ENCODE measurements around the gene PRKN. TPM values are rescaled to one million over a fixed set of nuclear protein-coding genes. Genes with fewer than 3 reads are reported as not detected.

PRKN gene
- total RNA-seq, 2 donors from 2014 or later, result 3.3 to 4.8 TPM

DNA sequence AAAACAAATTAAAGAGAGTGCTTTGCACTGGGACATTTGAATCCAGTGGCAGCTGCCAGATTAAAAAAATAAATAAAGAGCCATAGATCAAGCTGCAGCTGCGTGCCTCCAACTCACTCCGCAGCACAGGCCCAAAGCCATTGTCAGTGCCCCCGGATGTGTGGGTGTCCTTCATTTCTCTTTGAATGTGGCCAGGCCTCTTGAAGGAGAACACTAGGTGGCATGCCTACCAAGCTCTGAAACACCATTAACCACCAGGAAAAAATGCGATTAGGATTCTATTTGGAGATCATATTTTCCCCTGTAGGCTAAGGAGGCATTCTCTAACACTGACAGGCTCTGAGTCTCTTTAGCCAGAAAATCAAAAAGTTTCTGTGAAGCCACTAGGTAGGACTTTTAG is 549.8 kb downstream of the PRKN start:
- Histone ChIP-seq H3K9ac (ENCODE audit: extremely low read depth, low read length, poor library complexity, severe bottlenecking) (no peak overlapping the region), H3K4me3 (ENCODE audit: low read length) (no peak overlapping the region), H3K27ac (ENCODE audit: low read depth, low read length) (no peak overlapping the region), H3K27me3 (ENCODE audit: control insufficient read depth, insufficient read depth, low read length, poor library complexity, severe bottlenecking) (peaks cover 15% of the 10 kb centered on the region), H3K9me3 (ENCODE audit: control insufficient read depth, low read length) (no peaks in the 10 kb centered on the region), H3K36me3 (ENCODE audit: control insufficient read depth, insufficient read depth, low read length) (no peaks in the 10 kb centered on the region), H3K4me1 (ENCODE audit: control insufficient read depth, insufficient read depth, low read length) (no peaks in the 10 kb centered on the region)
- peak; percentile 68 for DNase-seq
- Mint-ChIP-seq H3K36me3 (ENCODE audit: low read depth) (no peaks in the 10 kb centered on the region), H3K4me3 (no peak overlapping the region), H3K4me1 (no peaks in the 10 kb centered on the region), H3K27ac (no peak overlapping the region), H3K27me3 (ENCODE audit: insufficient read depth) (peaks cover 3% of the 10 kb centered on the region), H3K9me3 (no peaks in the 10 kb centered on the region)
- TF ChIP-seq, protein P1, sequence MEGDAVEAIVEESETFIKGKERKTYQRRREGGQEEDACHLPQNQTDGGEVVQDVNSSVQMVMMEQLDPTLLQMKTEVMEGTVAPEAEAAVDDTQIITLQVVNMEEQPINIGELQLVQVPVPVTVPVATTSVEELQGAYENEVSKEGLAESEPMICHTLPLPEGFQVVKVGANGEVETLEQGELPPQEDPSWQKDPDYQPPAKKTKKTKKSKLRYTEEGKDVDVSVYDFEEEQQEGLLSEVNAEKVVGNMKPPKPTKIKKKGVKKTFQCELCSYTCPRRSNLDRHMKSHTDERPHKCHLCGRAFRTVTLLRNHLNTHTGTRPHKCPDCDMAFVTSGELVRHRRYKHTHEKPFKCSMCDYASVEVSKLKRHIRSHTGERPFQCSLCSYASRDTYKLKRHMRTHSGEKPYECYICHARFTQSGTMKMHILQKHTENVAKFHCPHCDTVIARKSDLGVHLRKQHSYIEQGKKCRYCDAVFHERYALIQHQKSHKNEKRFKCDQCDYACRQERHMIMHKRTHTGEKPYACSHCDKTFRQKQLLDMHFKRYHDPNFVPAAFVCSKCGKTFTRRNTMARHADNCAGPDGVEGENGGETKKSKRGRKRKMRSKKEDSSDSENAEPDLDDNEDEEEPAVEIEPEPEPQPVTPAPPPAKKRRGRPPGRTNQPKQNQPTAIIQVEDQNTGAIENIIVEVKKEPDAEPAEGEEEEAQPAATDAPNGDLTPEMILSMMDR (conservative IDR thresholded peaks at IDR 0.05), result peak; percentile 49
- WGBS, 2 experiments (ENCODE audit: insufficient coverage in 1 of 2, insufficient read length in 1 of 2), result 40 to 61% methylated on average over 2 to 4 of the region's 4 CpGs

GRCh38 chr6:162173466-162173865 is 554.1 kb downstream of the PRKN start:
- no peaks in the 10 kb centered on the region for H3K4me1 Mint-ChIP-seq
- no peak overlapping the region for H3K4me3 Mint-ChIP-seq
- H3K9me3 Mint-ChIP-seq, result no peaks in the 10 kb centered on the region
- H3K27ac Mint-ChIP-seq, result no peak overlapping the region
- TF ChIP-seq, protein P1 (conservative IDR thresholded peaks at IDR 0.05), result no peak
- Histone ChIP-seq H3K9ac (ENCODE audit: extremely low read depth, low read length, poor library complexity, severe bottlenecking) (no peak overlapping the region), H3K36me3 (ENCODE audit: control insufficient read depth, insufficient read depth, low read length) (no peaks in the 10 kb centered on the region), H3K27me3 (ENCODE audit: control insufficient read depth, insufficient read depth, low read length, poor library complexity, severe bottlenecking) (no peaks in the 10 kb centered on the region), H3K4me1 (ENCODE audit: control insufficient read depth, insufficient read depth, low read length) (no peaks in the 10 kb centered on the region), H3K4me3 (ENCODE audit: low read length) (no peak overlapping the region), H3K27ac (ENCODE audit: low read depth, low read length) (no peak overlapping the region), H3K9me3 (ENCODE audit: control insufficient read depth, low read length) (no peaks in the 10 kb centered on the region)
- 80 to 100% methylated on average over 1 of the region's 1 CpG for WGBS, 2 experiments (ENCODE audit: insufficient coverage in 1 of 2, insufficient read length in 1 of 2)
- DNase-seq, result no peak
- H3K27me3 Mint-ChIP-seq (ENCODE audit: insufficient read depth), result no peaks in the 10 kb centered on the region
- H3K36me3 Mint-ChIP-seq (ENCODE audit: low read depth), result no peaks in the 10 kb centered on the region

DNA sequence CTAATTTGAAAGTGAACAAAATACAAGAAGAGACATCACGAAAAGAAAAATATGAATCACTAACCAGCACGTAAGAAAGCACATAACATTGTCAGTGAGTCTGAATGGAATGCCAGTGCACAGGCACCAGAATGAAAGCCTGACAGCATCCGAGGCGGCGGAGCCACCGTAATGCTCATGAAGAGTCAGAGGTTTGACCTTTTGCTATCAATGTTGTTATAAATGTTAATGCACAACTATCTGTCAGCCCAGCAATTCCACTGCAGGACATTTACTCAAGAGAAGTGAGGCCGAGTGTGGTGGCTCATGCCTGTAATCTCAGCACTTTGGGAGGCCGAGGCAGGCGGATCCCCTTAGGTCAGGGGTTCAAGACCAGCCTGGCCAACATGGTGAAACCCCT is 562.1 kb downstream of the PRKN start:
- Mint-ChIP-seq H3K27ac (no peak overlapping the region), H3K4me1 (no peaks in the 10 kb centered on the region), H3K4me3 (no peak overlapping the region), H3K27me3 (ENCODE audit: insufficient read depth) (no peaks in the 10 kb centered on the region), H3K9me3 (no peaks in the 10 kb centered on the region), H3K36me3 (ENCODE audit: low read depth) (no peaks in the 10 kb centered on the region)
- Histone ChIP-seq H3K9ac (ENCODE audit: extremely low read depth, low read length, poor library complexity, severe bottlenecking) (no peak overlapping the region), H3K4me3 (ENCODE audit: low read length) (no peak overlapping the region), H3K27me3 (ENCODE audit: control insufficient read depth, insufficient read depth, low read length, poor library complexity, severe bottlenecking) (no peaks in the 10 kb centered on the region), H3K27ac (ENCODE audit: low read depth, low read length) (no peak overlapping the region), H3K36me3 (ENCODE audit: control insufficient read depth, insufficient read depth, low read length) (no peaks in the 10 kb centered on the region), H3K9me3 (ENCODE audit: control insufficient read depth, low read length) (no peaks in the 10 kb centered on the region), H3K4me1 (ENCODE audit: control insufficient read depth, insufficient read depth, low read length) (no peaks in the 10 kb centered on the region)
- TF ChIP-seq, protein P1 (conservative IDR thresholded peaks at IDR 0.05), result no peak
- no peak for DNase-seq
- WGBS, 2 experiments (ENCODE audit: insufficient coverage in 1 of 2, insufficient read length in 1 of 2), result 95 to 98% methylated on average over 4 to 9 of the region's 9 CpGs

All from endodermal cell (in vitro differentiated cells).